Measurements from ENCODE around the gene UNC13A. TPM values are rescaled to one million over a fixed set of nuclear protein-coding genes. Genes with fewer than 3 reads are reported as not detected.

UNC13A gene
- total RNA-seq, 1 donor from 2014 or later: 3.9 TPM

Other genes starting within 250 kb of the UNC13A start
- 3.6 and 4.5 TPM in 2 replicates for gene TMEM221, start 239.7 kb downstream of the UNC13A start, total RNA-seq
- not detected in 2 replicates for gene NXNL1, start 227.4 kb downstream of the UNC13A start, total RNA-seq
- gene SLC27A1, start 217.8 kb downstream of the UNC13A start, total RNA-seq: 16.7 and 19.8 TPM in 2 replicates
- 102 and 107 TPM in 2 replicates for gene PGLS, start 176.7 kb downstream of the UNC13A start, total RNA-seq
- 53.6 and 54.3 TPM in 2 replicates for gene COLGALT1, start 132.7 kb downstream of the UNC13A start, total RNA-seq
- 74.9 and 94.2 TPM in 2 replicates for gene MAP1S, start 31.1 kb upstream of the UNC13A start, total RNA-seq
- 0.98 and 2.2 TPM in 2 replicates for gene FCHO1, start 63.1 kb upstream of the UNC13A start, total RNA-seq
- gene B3GNT3, start 106.8 kb upstream of the UNC13A start, total RNA-seq: 0.13 TPM in 1 of 2 replicates, not detected in the other
- not detected in 2 replicates for gene INSL3, start 133.2 kb upstream of the UNC13A start, total RNA-seq
- 0.74 and 0.95 TPM in 2 replicates for gene JAK3, start 159.6 kb upstream of the UNC13A start, total RNA-seq
- 1,687 and 1,716 TPM in 2 replicates for gene RPL18A, start 171.6 kb upstream of the UNC13A start, total RNA-seq
- not detected in 2 replicates for gene SLC5A5, start 183.6 kb upstream of the UNC13A start, total RNA-seq
- gene CCDC124, start 244.7 kb upstream of the UNC13A start, total RNA-seq: 80.2 and 84.3 TPM in 2 replicates